K562 (cell line): Measurements from ENCODE around the gene REEP2. TPM values are rescaled to one million over a fixed set of nuclear protein-coding genes. Genes with fewer than 3 reads are reported as not detected.

ENCODE experiments used
- CBX3 ChIP-seq, 2 experiments: IDR thresholded peaks; 1 replicate in 1 of 2; 2 replicates in 1 of 2; pipeline ENCODE4 v1.6.1; 2012; ENCODE audit warnings: inconsistent platforms in 2 of 2, low read length in 2 of 2, borderline replicate concordance in 1 of 2, control low read depth in 1 of 2
- CXXC5 ChIP-seq: fragments of 250-450 bp; sonication (Bioruptor Pico); IDR thresholded peaks from 2 replicates; pipeline ENCODE4 v1.8.0; 2022; ENCODE audit warnings: inconsistent platforms, mild to moderate bottlenecking, moderate library complexity
- FIP1L1 ChIP-seq: fragments of 200-400 bp; formaldehyde crosslinking; IDR thresholded peaks from 2 replicates; pipeline ENCODE4 v1.6.1; 2018; ENCODE audit warnings: mild to moderate bottlenecking, low read depth, low read length; ENCODE audit not compliant: poor library complexity, severe bottlenecking
- HOXB6 ChIP-seq: fragments of 250-450 bp; sonication (Bioruptor Pico); IDR thresholded peaks from 2 replicates; pipeline ENCODE4 v1.5.1; 2022; ENCODE audit warnings: mild to moderate bottlenecking, borderline replicate concordance
- NR2C2 ChIP-seq, 2 experiments: fragments of 200-800 bp in 1 of 2; sonication (Bioruptor generic) in 1 of 2; sonication (generic) in 1 of 2; formaldehyde crosslinking in 1 of 2; IDR thresholded peaks; 2 replicates each; pipeline versions ENCODE4 v1.6.1 to v1.8.0; 2016 to 2022; ENCODE audit warnings: mild to moderate bottlenecking in 1 of 2, missing compliant biosample characterization in 1 of 2, missing genetic modification characterization in 1 of 2, missing genetic modification reagents in 1 of 2
- SIX5 ChIP-seq, 2 experiments: IDR thresholded peaks; 2 replicates each; pipeline ENCODE4 v1.6.1; 2011; ENCODE audit warnings: low read length in 2 of 2, borderline replicate concordance in 1 of 2, low read depth in 1 of 2, mild to moderate bottlenecking in 1 of 2, moderate library complexity in 1 of 2; ENCODE audit not compliant: insufficient read depth in 1 of 2
- STAT5A ChIP-seq: IDR thresholded peaks from 2 replicates; pipeline ENCODE4 v1.6.1; 2012; ENCODE audit warnings: low read length, inconsistent platforms, borderline replicate concordance
- polyA plus RNA-seq, 8 experiments: library from polyadenylated mRNA; depleted of rRNA in 4 of 8; stranded (reverse) in 5 of 8; unstranded in 3 of 8; fragments of >200 nt; fragmentation: Nextera tagmentation in 2 of 8; fragmentation: Illumina TruSeq in 1 of 8; extraction: Ambion mirVana in 2 of 8; extraction: Trizol in 1 of 8; gene quantifications; 2 replicates each; pipeline versions ENCODE4 v1.2.1 to v1.2.3, GENCODE V29; 2011 to 2014; ENCODE audit warnings: inconsistent platforms in 1 of 8, missing spikeins in 1 of 8
- total RNA-seq, 7 experiments: library from RNA; depleted of rRNA in 6 of 7; stranded (reverse); fragments of >200 nt in 6 of 7; fragmentation: Illumina TruSeq in 2 of 7; extraction: Trizol in 2 of 7; gene quantifications; 2 replicates each; pipeline versions ENCODE4 v1.2.1 to v1.2.3, GENCODE V29; 2011 to 2021; ENCODE audit warnings: low replicate concordance in 1 of 7
- TF ChIP-seq, protein P1 (sequence below), 2 experiments: fragments of 450-650 bp; formaldehyde crosslinking in 1 of 2; IDR thresholded peaks; 2 replicates each; pipeline versions ENCODE4 v1.4.0 to v1.6.1; 2014 to 2020; ENCODE audit warnings: mild to moderate bottlenecking in 2 of 2, borderline replicate concordance in 1 of 2, low read depth in 1 of 2
- TF ChIP-seq, protein P2 (sequence below): fragments of 450-650 bp; formaldehyde crosslinking; IDR thresholded peaks from 2 replicates; pipeline ENCODE4 v1.4.0; 2022; ENCODE audit warnings: missing genetic modification characterization
- TF ChIP-seq, protein P3 (sequence below): IDR thresholded peaks from 2 replicates; pipeline ENCODE4 v1.6.1; 2012; ENCODE audit warnings: low read depth, low read length, improper control_type of control experiment, borderline replicate concordance
- TF ChIP-seq, protein P4 (sequence below): sonication (generic); formaldehyde crosslinking; IDR thresholded peaks from 2 replicates; pipeline ENCODE4 v1.8.1; 2023; ENCODE audit warnings: mild to moderate bottlenecking, missing genetic modification reagents

Gene REEP2
- total and polyA plus RNA-seq, 9 of the 15 experiments (the other 6 are each of a cell fraction or from before 2014, with no cell fraction given): 0.03 to 1.1 (median 0.12) TPM; not detected in 1

DNA sequence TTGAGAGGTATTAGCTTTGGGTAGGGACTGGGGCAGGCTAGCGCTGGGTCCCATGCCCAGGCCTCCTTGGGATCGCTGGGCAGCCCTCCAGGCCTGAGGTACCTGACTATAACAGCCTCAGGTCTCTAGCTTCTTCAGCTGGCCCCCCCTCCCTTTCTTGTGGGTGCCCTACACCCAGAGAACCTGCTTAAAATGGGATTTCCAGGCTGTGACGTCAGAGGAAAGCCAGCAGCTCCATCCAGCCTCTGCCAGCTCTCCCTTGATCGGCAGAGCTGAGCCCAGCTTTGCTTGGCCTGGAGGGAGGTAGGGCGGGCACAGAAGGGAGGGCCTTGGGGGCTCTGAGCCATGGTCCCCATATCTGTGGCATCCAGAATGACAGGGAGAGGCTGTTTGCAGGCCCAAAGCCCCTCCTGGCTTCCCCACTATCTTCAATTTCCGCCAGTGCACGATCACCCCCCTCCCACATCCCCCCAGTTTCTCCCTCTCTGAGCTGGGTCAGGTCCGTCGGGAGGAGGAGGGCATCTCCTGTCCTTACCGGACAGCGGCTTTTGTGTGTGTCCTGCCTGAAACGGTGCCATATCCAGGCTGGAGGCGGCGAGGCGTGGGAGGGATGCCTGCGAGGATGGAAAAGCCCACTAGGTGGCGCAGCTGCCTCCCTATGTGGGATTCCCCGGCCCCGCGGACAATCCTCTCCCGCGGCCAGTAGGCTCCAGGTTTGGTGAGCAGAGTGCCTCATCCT lies 10.8 kb downstream of the REEP2 start (continued):
- TF ChIP-seq, protein P1, sequence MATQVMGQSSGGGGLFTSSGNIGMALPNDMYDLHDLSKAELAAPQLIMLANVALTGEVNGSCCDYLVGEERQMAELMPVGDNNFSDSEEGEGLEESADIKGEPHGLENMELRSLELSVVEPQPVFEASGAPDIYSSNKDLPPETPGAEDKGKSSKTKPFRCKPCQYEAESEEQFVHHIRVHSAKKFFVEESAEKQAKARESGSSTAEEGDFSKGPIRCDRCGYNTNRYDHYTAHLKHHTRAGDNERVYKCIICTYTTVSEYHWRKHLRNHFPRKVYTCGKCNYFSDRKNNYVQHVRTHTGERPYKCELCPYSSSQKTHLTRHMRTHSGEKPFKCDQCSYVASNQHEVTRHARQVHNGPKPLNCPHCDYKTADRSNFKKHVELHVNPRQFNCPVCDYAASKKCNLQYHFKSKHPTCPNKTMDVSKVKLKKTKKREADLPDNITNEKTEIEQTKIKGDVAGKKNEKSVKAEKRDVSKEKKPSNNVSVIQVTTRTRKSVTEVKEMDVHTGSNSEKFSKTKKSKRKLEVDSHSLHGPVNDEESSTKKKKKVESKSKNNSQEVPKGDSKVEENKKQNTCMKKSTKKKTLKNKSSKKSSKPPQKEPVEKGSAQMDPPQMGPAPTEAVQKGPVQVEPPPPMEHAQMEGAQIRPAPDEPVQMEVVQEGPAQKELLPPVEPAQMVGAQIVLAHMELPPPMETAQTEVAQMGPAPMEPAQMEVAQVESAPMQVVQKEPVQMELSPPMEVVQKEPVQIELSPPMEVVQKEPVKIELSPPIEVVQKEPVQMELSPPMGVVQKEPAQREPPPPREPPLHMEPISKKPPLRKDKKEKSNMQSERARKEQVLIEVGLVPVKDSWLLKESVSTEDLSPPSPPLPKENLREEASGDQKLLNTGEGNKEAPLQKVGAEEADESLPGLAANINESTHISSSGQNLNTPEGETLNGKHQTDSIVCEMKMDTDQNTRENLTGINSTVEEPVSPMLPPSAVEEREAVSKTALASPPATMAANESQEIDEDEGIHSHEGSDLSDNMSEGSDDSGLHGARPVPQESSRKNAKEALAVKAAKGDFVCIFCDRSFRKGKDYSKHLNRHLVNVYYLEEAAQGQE (IDR thresholded peaks at IDR 0.05; ENCODE audit: borderline replicate concordance): peak; percentile 83
- TF ChIP-seq, protein P1 (CRISPR knock-in tag; IDR thresholded peaks at IDR 0.05; ENCODE audit: low read depth): no peak
- TF ChIP-seq STAT5A (no peak), HOXB6 (CRISPR knock-in tag) (no peak), CBX3 (IDR thresholded peaks at IDR 0.05; ENCODE audit: borderline replicate concordance in 1 of 2, low read length in 2 of 2) (peak in 1 of 2 experiments; percentile 60; a peak in 1 of 3 replicates), CXXC5 (CRISPR knock-in tag) (peak; percentile 49), FIP1L1 (no peak), SIX5 (IDR thresholded peaks at IDR 0.05; ENCODE audit: borderline replicate concordance in 1 of 2, insufficient read depth in 1 of 2, low read depth in 1 of 2, low read length in 2 of 2) (no peak), NR2C2 (CRISPR knock-in tag; IDR thresholded peaks at IDR 0.05) (no peak), NR2C2 (tag; IDR thresholded peaks at IDR 0.05) (no peak)
- TF ChIP-seq, protein P2, sequence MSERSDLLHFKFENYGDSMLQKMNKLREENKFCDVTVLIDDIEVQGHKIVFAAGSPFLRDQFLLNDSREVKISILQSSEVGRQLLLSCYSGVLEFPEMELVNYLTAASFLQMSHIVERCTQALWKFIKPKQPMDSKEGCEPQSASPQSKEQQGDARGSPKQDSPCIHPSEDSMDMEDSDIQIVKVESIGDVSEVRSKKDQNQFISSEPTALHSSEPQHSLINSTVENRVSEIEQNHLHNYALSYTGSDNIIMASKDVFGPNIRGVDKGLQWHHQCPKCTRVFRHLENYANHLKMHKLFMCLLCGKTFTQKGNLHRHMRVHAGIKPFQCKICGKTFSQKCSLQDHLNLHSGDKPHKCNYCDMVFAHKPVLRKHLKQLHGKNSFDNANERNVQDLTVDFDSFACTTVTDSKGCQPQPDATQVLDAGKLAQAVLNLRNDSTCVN (CRISPR knock-in tag): no peak
- TF ChIP-seq, protein P3, sequence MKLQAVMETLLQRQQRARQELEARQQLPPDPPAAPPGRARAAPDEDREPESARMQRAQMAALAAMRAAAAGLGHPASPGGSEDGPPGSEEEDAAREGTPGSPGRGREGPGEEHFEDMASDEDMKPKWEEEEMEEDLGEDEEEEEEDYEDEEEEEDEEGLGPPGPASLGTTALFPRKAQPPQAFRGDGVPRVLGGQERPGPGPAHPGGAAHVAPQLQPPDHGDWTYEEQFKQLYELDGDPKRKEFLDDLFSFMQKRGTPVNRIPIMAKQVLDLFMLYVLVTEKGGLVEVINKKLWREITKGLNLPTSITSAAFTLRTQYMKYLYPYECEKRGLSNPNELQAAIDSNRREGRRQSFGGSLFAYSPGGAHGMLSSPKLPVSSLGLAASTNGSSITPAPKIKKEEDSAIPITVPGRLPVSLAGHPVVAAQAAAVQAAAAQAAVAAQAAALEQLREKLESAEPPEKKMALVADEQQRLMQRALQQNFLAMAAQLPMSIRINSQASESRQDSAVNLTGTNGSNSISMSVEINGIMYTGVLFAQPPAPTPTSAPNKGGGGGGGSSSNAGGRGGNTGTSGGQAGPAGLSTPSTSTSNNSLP: no peak
- TF ChIP-seq, protein P4, sequence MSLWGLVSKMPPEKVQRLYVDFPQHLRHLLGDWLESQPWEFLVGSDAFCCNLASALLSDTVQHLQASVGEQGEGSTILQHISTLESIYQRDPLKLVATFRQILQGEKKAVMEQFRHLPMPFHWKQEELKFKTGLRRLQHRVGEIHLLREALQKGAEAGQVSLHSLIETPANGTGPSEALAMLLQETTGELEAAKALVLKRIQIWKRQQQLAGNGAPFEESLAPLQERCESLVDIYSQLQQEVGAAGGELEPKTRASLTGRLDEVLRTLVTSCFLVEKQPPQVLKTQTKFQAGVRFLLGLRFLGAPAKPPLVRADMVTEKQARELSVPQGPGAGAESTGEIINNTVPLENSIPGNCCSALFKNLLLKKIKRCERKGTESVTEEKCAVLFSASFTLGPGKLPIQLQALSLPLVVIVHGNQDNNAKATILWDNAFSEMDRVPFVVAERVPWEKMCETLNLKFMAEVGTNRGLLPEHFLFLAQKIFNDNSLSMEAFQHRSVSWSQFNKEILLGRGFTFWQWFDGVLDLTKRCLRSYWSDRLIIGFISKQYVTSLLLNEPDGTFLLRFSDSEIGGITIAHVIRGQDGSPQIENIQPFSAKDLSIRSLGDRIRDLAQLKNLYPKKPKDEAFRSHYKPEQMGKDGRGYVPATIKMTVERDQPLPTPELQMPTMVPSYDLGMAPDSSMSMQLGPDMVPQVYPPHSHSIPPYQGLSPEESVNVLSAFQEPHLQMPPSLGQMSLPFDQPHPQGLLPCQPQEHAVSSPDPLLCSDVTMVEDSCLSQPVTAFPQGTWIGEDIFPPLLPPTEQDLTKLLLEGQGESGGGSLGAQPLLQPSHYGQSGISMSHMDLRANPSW: no peak
